Stimulated activated CD8-positive, alpha-beta memory T cell treated with anti-CD3 and anti-CD28 coated beads, Interleukin-2, amount 100 ng/mL, for 1 hour (primary cell): ENCODE measurements around the gene TMEM44.
A peak's percentile ranks its signal among the peaks of the same experiment; 100 is the strongest.

Source experiments
- DNase-seq, 2 donors: peaks; one replicate each; pipeline ENCODE4 v3.0.0-alpha.2; 2020; ENCODE audit warnings: low read depth in 2 of 2

The TMEM44 gene

GRCh38 chr3:194633349-194634004, at the start of gene TMEM44:
TMEM44 (minus strand) TSS chr3:194633419; CDS start chr3:194633215, 204 bp downstream.
- DNase-seq = peak; percentile 16 to 33

GRCh38 chr3:194682694-194683310, 49.6 kb upstream of the TMEM44 start:
- peak in 1 of 2 donors; percentile 42 for DNase-seq

GRCh38 chr3:194682189-194682693, 49.0 kb upstream of the TMEM44 start:
- DNase-seq = no peak

GRCh38 chr3:194680888-194681615, 47.8 kb upstream of the TMEM44 start:
- no peak for DNase-seq

- DNase-seq = no peak
Observed at GRCh38 chr3:194676471-194676870, 43.3 kb upstream of the TMEM44 start.

- DNase-seq = no peak
Observed at GRCh38 chr3:194675680-194676079, 42.5 kb upstream of the TMEM44 start.

GRCh38 chr3:194675081-194675640, 41.9 kb upstream of the TMEM44 start:
- DNase-seq = no peak

- DNase-seq = no peak
Observed at GRCh38 chr3:194673761-194674160, 40.5 kb upstream of the TMEM44 start.

- DNase-seq = no peak
Observed at GRCh38 chr3:194672876-194673275, 39.7 kb upstream of the TMEM44 start.

GRCh38 chr3:194671900-194672808, 38.9 kb upstream of the TMEM44 start, which contains the start of gene LSG1:
LSG1 (minus strand) TSS chr3:194672191; CDS start chr3:194672162, 29 bp downstream.
- DNase-seq = peak; percentile 76 to 80

- DNase-seq = no peak
Observed at GRCh38 chr3:194671511-194671899, 38.3 kb upstream of the TMEM44 start.

GRCh38 chr3:194667363-194667762, 34.1 kb upstream of the TMEM44 start:
- no peak for DNase-seq

GRCh38 chr3:194664857-194665256, 31.6 kb upstream of the TMEM44 start:
- no peak for DNase-seq

GRCh38 chr3:194661946-194662345, 28.7 kb upstream of the TMEM44 start:
- no peak for DNase-seq

- DNase-seq = no peak
Observed at GRCh38 chr3:194661374-194661773, 28.2 kb upstream of the TMEM44 start.

- DNase-seq = no peak
Observed at GRCh38 chr3:194659778-194660177, 26.6 kb upstream of the TMEM44 start.

- no peak for DNase-seq
Observed at GRCh38 chr3:194658477-194659242, 25.4 kb upstream of the TMEM44 start.

- no peak for DNase-seq
Observed at GRCh38 chr3:194657439-194657838, 24.2 kb upstream of the TMEM44 start.

- no peak for DNase-seq
Observed at GRCh38 chr3:194654443-194654842, 21.2 kb upstream of the TMEM44 start.

GRCh38 chr3:194647747-194648146, 14.5 kb upstream of the TMEM44 start:
- no peak for DNase-seq
